ENCODE measurements around the gene C1orf167.

- TF ChIP-seq GABPA (IDR thresholded peaks at IDR 0.05 in 1 of 2, conservative IDR thresholded peaks at IDR 0.05 in 1 of 2) (no peak), RAD21 (IDR thresholded peaks at IDR 0.05) (no peak)
Observed at GRCh38 chr1:11759791-11760190, 2.2 kb upstream of the C1orf167 start.
